Osteoblast (primary cell): ENCODE measurements around the gene PRCC. TPM values are rescaled to one million over a fixed set of nuclear protein-coding genes. Genes with fewer than 3 reads are reported as not detected.
A peak's percentile ranks its signal among the peaks of the same experiment; 100 is the strongest.

Experiments used
- DNase-seq: peaks from one replicate; pipeline ENCODE4 v3.0.0; 2011; ENCODE audit warnings: low spot score, mixed read lengths; ENCODE audit not compliant: insufficient read length; ENCODE audit errors: missing footprints
- H2AFZ ChIP-seq: 2 replicates; pipeline ENCODE4 v1.6.0; 2011; ENCODE audit warnings: mild to moderate bottlenecking, low read length
- H3K27ac ChIP-seq: 2 replicates; pipeline ENCODE4 v1.5.1; 2011; ENCODE audit warnings: mild to moderate bottlenecking, low read depth, low read length, moderate library complexity
- H3K27me3 ChIP-seq: 2 replicates; pipeline ENCODE4 v1.6.0; 2012; ENCODE audit warnings: mild to moderate bottlenecking, control low read depth, inconsistent platforms, low read length, moderate library complexity; ENCODE audit not compliant: insufficient read depth
- H3K36me3 ChIP-seq: 2 replicates; pipeline ENCODE4 v1.5.1; 2011; ENCODE audit warnings: mild to moderate bottlenecking, low read length, control low read depth, moderate library complexity; ENCODE audit not compliant: insufficient read depth
- H3K4me1 ChIP-seq: 2 replicates; pipeline ENCODE4 v1.5.1; 2011; ENCODE audit warnings: mild to moderate bottlenecking, low read length, control low read depth, moderate library complexity; ENCODE audit not compliant: insufficient read depth
- H3K4me2 ChIP-seq: 2 replicates; pipeline ENCODE4 v1.6.0; 2011; ENCODE audit warnings: mild to moderate bottlenecking, low read length; ENCODE audit not compliant: insufficient read depth
- H3K4me3 ChIP-seq: fragments of 200-600 bp; sonication (generic); 3 replicates; pipeline ENCODE4 v1.5.1; 2012; ENCODE audit warnings: mild to moderate bottlenecking, low read length, inconsistent platforms; ENCODE audit not compliant: insufficient read depth
- H3K79me2 ChIP-seq: 2 replicates; pipeline ENCODE4 v1.6.0; 2012; ENCODE audit warnings: mild to moderate bottlenecking, low read length, control low read depth, inconsistent platforms; ENCODE audit not compliant: insufficient read depth
- H3K9me3 ChIP-seq: 2 replicates; pipeline ENCODE4 v1.5.1; 2011; ENCODE audit warnings: low read depth, low read length, control low read depth
- H4K20me1 ChIP-seq: 2 replicates; pipeline ENCODE4 v1.6.0; 2012; ENCODE audit warnings: mild to moderate bottlenecking, low read length, control low read depth; ENCODE audit not compliant: insufficient read depth
- CTCF ChIP-seq: IDR thresholded peaks from 2 replicates; pipeline ENCODE4 v1.5.1; 2011; ENCODE audit warnings: mild to moderate bottlenecking, low read depth, low read length, moderate library complexity; ENCODE audit errors: extremely low read depth
- total RNA-seq: library from RNA; depleted of rRNA; stranded (reverse); fragments of >200 nt; gene quantifications from 2 replicates; pipeline ENCODE4 v1.2.3, GENCODE V29; 2012

Gene PRCC
- total RNA-seq, 1 donor, result 22.8 TPM

- Histone ChIP-seq H3K27me3 (peaks cover 47% of the 10 kb centered on the region), H3K36me3 (no peaks in the 10 kb centered on the region), H3K79me2 (no peaks in the 10 kb centered on the region), H3K4me1 (no peaks in the 10 kb centered on the region), H3K27ac (no peak overlapping the region), H3K4me3 (no peak overlapping the region), H2AFZ (no peak overlapping the region), H3K4me2 (no peak overlapping the region), H4K20me1 (no peaks in the 10 kb centered on the region), H3K9me3 (no peaks in the 10 kb centered on the region)
- DNase-seq, result no peak
- no peak for TF ChIP-seq CTCF
These were observed 76.8 kb downstream of the PRCC start for GRCh38 chr1:156844102-156844501.

GRCh38 chr1:156844638-156845037, 77.3 kb downstream of the PRCC start:
- no peak overlapping the region for H3K27ac ChIP-seq
- TF ChIP-seq CTCF, result no peak
- no peak overlapping the region for H2AFZ ChIP-seq
- no peaks in the 10 kb centered on the region for H3K4me1 ChIP-seq
- H3K27me3 ChIP-seq, result peaks cover 48% of the 10 kb centered on the region
- no peak overlapping the region for H3K4me3 ChIP-seq
- H4K20me1 ChIP-seq, result no peaks in the 10 kb centered on the region
- peak; percentile 50 for DNase-seq
- H3K36me3 ChIP-seq, result no peaks in the 10 kb centered on the region
- no peak overlapping the region for H3K4me2 ChIP-seq
- H3K79me2 ChIP-seq, result no peaks in the 10 kb centered on the region
- H3K9me3 ChIP-seq, result no peaks in the 10 kb centered on the region

- Histone ChIP-seq H2AFZ (no peak overlapping the region), H3K4me3 (no peak overlapping the region), H3K36me3 (no peaks in the 10 kb centered on the region), H3K9me3 (no peaks in the 10 kb centered on the region), H3K4me2 (no peak overlapping the region), H3K79me2 (no peaks in the 10 kb centered on the region), H3K4me1 (no peaks in the 10 kb centered on the region), H3K27me3 (peaks cover 48% of the 10 kb centered on the region), H3K27ac (no peak overlapping the region), H4K20me1 (no peaks in the 10 kb centered on the region)
- DNase-seq, result peak; percentile 59
- TF ChIP-seq CTCF, result no peak
These were observed 78.0 kb downstream of the PRCC start for GRCh38 chr1:156845055-156845952.

DNA sequence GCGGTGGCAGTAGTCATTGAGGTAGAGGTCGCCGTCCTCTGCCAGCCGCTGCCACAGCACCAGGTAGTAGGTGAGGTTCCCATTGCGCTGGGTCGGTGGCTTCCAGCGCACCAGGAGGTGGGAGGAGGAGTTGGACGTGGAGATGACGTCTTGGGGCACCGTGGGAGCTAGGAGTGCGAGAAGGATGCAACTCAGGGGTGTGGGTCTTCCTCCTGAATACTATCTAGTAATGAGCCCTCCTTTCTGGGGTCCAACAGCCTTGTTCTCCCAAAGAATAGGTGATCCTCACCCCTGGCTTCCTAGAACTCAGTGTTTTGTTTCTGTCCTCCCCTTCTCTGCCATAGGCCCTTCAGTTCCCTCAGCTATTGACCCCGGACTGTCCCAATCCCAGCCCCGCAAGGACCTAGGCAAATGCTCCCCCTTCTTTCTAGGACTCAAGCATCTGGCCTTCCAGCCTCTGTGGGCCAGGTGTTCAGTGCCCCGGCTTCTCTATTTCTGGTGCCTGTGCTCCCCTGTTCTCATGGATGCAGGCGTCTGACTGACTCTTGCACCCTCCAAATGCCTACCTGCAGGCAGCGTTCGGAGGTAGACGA, 78.7 kb downstream of the PRCC start:
- no peaks in the 10 kb centered on the region for H4K20me1 ChIP-seq
- no peak overlapping the region for H3K4me3 ChIP-seq
- H3K4me1 ChIP-seq, result no peaks in the 10 kb centered on the region
- no peak overlapping the region for H3K27ac ChIP-seq
- H3K36me3 ChIP-seq, result no peaks in the 10 kb centered on the region
- TF ChIP-seq CTCF, result no peak
- H3K27me3 ChIP-seq, result peaks cover 48% of the 10 kb centered on the region
- H3K79me2 ChIP-seq, result no peaks in the 10 kb centered on the region
- no peak overlapping the region for H2AFZ ChIP-seq
- DNase-seq, result peak; percentile 55
- H3K4me2 ChIP-seq, result no peak overlapping the region
- no peaks in the 10 kb centered on the region for H3K9me3 ChIP-seq
